NCI-H774 (cell line): Measurements from ENCODE around the gene NDST1.
"Not testable (repeated sequence)": the region's sequence is repeated elsewhere in the genome, so short reads cannot be mapped to it uniquely, and the experiment has no call there.

Source experiments
- DNase-seq: peaks from one replicate; lab custom pipeline; 2025; lab: John Stamatoyannopoulos, UW

The NDST1 gene

DNA sequence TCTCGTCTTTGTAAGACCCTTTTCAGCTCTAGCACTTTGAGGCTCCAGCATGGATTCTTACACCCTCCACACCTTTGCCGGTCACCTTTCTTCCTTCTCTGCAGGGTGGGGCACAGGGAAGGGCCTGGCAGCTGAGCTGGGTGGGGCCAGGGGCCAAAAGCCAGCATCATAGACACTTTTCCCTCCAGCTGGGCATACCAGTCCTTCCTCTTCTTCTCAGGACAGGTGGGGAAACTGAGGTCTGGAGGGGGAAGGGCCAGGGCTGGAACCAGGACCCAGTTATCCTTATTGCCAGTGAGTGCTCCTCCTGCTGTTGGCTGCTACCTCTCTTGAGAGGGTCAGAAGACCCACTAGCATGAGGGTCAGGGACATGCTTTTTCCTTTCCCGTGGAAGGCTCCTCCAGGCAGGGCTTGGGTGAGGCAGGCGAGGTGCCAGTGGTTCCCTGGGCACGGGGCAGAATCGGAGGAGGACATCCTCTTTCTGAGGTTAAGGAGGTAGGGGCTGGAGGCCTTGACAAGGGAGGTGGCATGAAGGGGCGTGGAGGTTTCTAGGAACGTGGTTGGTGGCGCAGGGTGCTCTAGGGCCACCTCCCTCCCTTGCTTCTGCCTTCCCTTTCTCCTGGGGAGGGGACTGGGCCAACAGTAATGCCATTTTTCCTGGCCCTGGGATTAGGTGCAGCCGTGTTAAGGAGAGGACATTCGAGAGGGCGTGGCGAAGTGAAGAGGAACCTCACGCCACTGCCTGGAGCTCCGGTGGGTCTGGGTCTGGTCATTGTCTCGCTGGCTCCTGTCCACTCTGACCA lies at the start of gene NDST1:
TSS of gene NDST1 (plus strand) at position 658 of the 803 bp plus-strand sequence. CDS start 13,124 bp downstream, outside the sequence.
- no peak for DNase-seq

DNA sequence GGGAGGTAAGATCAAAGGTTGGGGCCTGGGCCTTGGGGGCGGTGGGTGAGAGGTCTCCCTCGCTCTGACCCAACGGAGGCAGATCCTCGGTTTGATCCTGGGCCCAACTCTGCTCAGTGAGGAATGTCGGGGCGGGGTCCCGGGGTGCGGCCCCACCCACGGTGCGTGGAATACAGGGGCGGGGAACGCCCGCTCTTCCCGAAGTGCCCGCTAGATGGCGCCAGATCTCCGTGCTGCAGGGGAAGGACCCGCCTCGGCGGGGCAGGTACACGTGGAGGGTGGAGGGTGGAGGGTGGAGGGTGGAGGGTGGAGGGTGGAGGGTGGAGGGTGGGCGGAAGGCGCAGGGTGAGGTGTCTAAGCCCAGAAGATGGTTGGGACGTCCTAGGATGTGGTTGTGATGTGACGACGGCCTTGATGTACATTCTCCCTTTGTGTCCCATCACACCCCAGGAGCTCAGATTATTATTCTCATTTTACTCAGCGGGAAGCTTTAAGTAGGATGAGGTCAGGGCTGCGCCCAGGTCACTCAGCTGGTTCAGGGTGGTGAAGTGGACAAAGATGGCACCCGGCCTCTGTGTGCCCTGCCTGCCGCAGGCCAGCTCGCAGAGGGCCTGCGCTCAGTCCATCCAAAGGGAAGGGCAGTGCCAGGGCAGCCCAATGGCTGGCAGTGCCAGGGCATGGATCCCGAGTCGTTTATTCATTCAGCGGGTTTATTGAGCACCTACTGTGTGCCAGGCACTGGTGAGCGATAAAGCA lies 49.0 kb upstream of the NDST1 start:
- peak; percentile 68 for DNase-seq

DNA sequence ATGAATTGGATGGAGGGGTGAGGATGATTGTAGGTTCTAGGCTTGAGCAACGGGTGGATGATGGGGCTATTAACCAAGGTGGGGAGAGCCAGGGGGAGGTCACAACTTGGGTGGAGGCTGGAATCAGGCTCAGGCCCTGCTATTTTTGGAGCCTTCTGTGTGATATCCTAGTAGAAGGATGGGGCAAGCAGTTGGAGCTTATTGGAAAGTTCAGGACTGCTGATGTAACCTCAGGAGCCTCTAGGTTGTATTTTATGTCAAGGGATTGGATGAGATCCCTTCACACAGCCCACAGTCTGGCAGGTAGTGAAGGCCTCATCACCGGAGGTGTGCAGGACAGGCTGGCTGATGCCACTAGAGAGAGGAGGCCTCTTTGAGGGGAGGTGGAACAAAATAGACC lies 47.1 kb upstream of the NDST1 start:
- no peak for DNase-seq

DNA sequence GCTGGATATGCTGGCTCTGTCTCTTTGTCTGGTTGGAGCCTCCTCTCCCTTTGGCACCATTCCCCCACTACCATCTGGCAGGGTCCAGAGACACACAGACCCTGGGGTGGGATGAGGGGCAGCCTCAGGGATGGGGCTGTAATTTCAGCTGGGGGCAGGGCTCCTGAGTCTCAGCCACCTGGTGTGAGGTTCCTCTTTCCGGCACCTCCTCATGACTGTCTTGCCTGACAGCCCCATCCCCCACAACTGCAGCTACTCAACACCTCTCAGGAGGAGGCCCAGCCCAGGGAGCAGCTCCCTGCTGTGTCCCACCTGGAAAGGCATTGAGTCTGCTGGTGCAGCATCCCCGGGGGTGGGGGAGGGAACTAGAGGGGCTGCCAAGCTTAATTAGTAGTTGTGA lies 46.7 kb upstream of the NDST1 start:
- DNase-seq: no peak

DNA sequence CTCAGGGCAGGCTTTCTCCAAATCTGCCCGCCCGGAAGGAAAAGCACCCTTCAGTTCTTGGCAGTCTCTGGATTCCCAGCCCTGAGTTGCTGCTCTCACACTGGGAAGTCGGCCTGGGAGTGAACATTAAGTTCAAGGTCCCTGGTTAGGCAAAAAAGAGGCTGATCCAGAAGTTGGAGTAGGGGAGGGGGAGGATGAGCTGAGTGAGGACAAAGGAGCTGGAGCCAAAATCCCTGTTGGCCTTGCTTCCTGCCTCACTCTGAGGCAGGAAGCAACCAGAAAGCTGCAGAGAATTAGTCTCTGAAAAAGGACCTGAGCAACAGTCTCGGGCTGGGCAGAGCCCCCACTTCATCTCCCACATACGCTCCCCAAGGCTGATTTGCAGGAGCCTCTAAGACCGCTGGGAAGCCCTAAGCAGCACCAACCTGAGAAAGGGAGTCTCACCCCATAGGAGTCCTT lies 43.3 kb upstream of the NDST1 start:
- DNase-seq: no peak

DNA sequence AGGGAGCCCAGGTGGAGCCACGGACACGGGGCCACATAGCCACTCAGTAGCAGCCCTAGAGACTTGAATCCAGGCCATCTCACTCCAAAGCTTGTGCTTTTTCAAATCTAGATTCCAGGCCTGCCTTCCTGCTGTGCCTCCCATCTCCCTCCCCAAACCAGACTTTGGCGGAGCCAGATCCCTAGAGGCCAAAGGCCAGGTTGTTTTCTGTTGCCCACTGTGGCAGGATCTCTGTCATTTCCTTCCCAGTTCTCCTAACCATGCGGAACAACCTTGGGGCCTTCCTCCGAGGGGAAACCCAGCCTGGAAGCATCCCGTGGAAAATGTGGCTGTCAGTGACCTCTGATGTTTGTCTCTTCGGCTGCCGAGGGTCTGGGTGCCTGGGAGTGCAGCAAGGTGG lies 42.0 kb upstream of the NDST1 start:
- DNase-seq: no peak

DNA sequence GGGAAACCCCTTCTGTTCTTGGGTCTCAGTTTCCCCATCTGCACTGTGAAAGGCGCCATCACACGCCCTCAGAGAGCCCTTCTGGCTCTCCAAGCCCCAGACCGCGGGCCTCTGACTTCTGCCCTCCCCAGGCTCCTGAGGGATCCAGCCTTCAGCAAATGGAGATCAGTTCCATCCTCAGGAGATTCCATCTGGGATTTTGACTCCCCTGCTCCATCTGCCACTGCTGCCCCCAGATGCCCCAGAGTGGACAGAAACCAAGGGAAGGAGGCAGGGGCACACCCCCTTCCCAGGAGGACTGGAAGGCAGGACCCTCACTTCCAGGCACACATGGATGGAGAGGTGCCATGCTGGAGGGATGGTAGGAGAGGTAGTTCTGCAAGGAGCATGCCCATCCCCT lies 39.7 kb upstream of the NDST1 start:
- no peak for DNase-seq

DNA sequence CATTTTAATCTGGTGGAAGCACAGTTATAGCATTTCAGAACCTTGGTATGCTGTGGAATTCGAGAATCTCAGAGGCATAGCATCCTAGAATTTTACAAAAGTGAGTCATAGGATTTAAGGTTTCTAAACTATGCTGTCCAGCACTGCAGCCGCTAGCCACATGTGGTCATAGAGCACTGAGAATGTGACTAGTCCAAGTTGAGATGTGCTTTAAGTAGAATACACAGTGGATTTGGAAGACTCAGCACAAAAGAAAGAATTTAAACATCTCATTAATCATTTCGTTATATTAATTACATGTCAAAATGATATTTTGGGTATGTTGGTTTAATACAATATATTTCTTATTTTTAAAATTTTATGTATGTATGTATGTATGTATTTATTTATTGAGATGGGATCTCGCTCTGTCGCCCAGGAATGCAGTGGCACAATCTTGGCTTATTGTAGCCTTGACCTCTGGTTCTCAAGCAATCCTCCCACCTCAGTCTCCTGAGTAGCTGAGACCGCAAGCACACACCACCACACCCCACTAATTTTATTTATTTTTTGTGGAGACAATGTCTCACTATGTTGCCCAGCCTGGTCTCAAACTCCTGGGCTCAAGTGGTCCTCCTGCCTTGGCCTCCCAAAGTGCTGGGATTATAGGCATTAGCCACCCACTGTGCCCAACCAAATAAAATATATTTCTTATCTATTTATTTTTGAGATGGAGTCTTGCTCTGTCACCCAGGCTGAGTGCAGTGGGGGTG lies 38.0 kb upstream of the NDST1 start:
- DNase-seq: no peak

DNA sequence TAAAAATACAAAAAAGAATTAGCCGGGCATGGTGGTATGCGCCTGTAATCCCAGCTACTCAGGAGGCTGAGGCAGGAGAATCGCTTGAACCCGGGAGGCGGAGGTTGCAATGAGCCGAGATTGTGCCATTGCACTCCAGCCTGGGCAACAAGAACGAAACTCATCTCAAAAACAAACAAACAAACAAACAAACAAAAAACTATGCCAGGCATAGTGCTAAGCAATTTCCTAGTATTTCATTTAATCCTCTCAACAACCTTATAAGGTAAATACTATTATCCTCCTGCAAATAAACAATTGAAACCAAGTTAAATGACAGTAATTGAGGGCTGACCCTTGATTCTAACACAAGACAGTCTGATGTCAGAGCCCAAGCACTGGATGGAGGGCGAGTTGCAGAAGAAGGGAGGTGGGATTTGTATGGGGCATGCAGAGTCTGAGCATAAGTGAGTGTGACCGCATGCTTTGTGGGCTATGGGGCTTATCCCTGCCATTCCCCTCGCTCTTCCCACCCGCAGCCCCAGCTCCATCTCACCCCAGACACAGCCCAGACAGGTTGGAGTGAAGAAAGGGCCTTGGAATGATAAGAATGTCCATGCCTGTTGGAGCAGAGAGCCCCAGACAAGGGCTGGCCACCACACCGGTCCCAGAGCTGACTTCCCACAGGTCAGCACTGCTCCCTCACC lies 34.1 kb upstream of the NDST1 start:
- no peak for DNase-seq

DNA sequence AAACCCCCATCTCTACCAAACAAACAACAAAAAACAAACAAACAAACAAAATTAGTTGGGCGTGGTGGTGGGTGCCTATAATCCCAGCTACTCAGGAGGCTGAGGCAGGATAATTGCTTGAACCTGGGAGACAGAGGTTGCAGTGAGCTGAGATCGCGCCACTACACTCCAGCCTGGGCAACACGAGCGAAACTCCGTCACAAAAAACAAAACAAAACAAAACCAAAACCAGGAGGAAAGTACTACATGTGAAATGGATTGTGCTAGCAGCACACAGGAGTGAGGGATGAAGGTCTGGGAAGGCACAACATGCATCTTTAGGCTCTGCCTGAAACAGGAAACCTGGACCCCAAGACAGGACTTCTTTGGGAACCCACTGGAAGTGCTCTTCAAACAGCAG lies 31.4 kb upstream of the NDST1 start:
- not testable (repeated sequence) for DNase-seq

DNA sequence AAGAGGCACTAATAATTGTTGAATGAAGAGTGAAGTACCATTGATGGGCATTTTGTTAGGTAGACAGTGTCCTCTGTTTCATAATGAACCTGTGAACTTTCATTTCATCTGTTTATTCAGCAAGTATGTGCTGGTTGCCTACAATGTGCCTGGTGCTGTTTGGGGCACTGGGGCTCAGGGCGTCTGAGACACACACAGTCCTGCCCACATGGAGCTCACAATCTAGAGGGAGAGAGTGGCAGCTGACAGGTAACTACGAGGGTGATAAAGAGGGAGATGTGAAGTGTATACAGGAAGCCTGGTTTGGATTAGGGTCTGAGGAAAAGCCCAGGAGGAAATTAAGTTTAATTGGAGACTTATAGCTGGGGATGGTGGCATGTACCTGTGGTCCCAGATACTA lies 28.5 kb upstream of the NDST1 start:
- DNase-seq: no peak

DNA sequence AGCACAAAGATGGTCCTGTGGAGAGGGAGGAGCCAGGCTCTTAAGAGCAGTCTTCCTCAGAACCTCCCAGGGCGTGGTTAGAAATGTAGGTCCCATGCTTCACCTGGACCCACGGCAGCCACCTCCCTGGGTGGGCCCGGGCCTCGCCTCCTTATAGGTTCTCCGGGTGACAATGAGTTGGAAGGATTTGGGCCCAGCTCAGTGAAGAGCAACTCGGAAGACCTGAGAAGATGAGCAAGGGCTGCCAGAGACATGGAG lies 26.3 kb upstream of the NDST1 start:
- no peak for DNase-seq

DNA sequence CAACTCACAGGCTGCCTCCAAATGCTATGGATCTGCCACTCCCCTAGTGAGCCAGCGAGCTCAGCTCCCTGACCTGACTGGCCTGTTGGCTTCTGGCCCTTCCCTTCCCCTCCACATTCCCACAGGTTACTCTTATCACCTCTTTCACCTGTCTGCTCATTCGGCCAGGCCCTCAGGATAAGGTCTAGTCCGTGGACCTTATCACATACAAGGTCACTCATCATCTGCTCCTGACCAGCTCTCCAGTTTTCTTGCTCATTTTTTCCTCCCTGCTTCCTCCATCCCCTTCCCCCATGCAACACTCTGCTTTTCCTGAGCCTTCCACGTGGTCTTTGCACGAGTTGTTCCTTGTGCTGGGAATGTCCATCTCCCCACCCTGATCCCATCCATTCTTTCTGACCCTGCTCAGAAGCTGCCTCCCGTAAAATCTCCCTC lies 25.9 kb upstream of the NDST1 start:
- DNase-seq: no peak

DNA sequence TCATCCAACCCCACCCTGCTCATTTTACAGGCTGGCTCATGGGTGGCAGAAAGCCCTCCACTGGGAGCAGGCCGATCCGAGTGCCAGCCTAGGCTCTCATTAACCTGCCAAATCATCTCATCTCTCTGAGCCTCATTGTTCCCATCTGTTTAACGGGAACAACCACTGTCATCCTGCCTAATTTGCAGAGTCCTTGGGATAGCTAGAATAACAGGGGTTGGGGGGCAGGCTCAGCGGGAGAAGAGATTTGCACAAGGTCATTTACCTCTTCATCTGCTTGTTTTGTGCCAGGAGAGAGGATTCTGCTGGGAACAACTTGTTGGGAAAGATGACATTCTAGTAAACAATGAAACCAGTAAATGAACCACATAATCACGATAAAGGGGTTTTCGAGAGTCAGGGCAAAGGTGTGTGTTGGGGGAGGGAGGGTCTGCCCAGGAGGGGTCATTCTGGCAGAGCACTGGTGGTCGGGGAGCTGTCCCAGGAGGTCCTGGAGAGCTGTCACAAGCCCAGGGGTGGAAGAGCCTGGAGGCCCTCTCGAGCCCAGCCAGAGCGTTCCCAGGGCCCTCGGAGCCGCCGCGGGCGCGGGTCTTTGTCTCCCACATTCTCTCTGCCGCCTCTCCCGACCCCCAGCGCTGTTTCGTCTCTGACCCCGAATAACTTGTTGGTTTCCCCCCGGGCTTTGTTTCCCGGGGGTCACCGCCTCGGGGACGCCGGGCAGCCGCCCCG lies 22.8 kb upstream of the NDST1 start:
- no peak for DNase-seq

DNA sequence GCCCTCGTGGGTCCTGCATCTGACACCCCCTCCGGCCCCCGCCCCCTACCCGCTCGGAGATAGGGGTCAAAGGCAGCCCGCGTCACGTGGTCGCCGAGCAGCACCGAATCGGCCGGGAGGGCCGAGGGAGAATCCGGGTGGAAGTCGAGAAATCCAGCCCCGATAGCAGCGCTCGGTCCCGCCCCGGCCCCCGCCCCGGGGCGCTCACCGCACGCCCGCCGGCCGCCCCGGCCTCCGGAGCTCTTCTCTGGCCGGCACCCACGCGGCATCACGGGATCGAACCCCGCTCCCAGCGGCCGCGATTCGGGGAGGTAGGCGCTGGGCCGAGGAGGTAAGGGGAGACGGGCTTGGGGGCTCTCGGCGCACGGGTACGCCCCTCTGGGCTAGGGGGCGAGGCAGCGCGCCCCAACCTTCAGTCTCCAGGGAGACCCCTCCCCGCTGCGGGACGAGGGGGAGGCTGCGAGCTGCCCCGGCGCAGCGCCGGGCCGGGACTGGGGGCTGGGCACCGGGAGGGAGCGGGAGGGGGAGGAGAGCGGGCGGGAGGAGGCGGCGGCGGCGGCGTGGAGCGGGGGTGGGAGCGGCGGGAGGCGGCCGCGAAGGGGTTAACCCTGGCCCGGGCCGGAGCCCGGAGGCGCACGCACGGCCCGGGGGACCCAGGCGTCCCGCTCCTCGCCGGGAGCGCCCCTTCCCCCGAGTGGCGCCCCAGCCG lies 22.1 kb upstream of the NDST1 start:
- no peak for DNase-seq

DNA sequence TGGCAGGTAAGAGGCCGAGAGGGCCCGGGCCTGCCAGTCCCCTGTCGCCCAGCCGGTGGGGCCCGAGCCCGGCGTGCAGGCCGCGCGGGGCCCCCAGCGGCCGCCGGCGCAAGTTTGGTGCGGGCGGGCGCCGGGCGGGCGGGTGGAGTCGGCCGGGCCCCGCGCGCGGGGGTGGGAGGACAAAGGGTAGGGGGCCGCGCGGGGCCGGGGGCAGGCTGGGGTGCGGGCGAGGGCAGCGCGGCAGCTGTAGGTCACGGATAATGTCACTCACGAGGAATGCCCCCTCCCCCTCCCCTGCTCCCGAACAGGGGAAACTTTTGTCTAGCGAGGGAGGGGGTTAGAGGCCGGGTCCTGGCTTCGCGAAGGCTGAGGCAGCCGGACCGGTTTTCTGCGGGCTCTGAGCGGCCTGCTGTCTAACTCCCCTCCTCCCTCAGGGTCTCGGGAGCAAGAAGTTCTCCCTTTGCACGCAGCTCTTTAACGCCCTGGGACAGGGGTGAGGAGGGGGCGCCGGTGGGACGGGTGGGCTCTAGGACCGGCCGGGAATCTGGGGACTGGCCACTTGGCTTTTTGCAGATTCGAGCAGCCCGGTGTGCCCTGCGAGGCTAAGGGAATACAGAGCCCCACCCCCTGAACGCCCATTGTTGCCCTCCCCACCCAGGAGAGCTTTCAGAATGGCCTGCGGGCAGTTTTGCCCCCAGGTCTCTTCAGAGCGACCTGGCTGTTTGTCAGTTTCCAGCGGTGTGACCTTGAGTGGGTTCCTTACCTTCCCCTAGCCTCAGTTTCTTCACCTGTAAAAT lies 21.3 kb upstream of the NDST1 start:
- no peak for DNase-seq

DNA sequence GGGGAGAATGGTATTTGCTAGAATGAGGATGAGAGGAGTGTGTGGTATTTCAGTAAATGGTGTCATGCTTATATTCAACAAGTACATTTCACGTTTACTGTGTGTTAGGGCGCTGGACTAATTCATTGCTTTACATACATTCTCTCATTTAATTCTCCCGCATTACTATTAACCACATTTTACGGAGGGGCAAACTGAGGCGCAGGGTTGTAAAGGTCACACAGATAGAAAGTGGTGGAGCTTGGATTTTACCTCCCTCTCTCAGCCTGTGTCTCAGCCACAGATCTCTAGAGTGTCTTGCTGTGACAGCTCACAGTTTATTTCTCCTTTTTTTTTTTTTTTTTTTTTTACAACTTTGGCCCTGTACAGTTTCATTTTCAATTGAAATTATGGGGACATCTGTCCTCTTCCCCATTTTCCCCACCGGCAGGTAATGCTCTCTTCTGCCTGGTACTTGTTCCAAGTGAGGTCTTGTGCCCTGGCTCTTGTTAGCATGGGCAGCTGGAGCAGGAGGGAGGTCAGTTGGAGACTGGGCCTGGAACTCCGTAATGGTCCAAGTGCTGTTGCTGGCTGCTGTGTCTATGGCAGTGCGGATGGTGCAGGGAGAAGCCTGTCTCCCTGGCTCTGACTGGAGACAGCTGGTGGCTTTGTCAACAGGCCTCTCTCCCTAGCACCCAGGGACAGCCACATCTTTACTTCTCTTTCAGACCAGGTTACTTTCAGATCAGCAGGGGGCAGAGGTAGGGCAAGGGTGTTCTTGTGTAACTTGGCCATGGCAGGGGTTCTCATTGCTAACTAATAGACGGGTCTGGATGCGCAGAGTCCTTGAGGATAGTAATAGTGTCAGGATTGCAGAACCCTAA lies 20.5 kb upstream of the NDST1 start:
- DNase-seq: no peak

DNA sequence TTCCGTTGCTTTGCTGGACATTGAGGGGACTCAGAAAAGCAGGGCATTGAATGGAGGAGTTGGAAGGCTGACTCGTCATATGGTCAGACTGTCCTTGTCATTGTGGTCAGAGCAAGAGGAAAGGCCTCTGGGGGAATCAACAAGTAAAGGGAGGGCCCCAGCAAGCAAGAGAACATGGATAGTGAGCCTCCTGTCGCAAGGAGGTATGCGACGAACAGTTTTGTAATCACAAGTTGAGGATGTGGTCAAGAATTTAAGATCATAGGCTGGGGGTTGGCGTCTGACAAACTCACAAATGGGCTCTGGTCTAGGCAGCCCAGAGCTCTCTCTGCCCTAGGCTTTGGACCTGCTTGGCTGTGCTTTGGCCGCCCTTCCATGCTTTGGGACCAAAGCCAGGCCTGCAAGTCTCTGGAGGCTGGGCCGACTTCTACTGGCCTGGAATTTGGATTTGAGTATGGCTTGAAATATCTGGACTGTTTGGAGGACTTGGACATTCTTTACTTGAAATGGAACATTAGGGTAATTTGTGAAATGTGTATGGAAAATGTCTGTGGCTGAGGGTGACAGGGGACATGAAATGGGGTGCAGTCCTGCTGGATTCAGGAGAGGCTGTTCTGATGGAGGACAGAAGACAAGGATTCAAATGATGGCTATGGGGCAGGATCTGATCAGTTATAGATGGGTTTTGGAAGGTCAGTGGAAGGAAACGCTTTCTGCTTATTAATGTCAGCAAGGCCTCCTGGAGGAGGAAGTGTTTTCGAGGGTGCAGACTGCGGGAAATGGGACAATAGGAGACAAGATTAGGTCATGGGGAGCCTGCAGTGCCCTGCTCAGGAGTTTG lies 19.2 kb upstream of the NDST1 start:
- no peak for DNase-seq
